Panc1 (cell line): ENCODE results near the gene AP3M1. TPM values are rescaled to one million over a fixed set of nuclear protein-coding genes. Genes with fewer than 3 reads are reported as not detected.

Experiments
- ATAC-seq: fragments of 200-7000 bp; cut with Tn5 transposase; 2 replicates; pipeline ENCODE4 v1.9.1; 2020; ENCODE audit warnings: mild to moderate bottlenecking, moderate library complexity
- BruUV-seq: library from RNA; stranded (reverse); fragments of 400-500 nt; replicated peaks from 2 replicates; lab custom pipeline; 2021; lab: Mats Ljungman, UMichigan
- CTCF ChIA-PET: fragments of 300-600 bp; sonication (Branson Sonifier 250); formaldehyde crosslinking; loops from one replicate; lab custom pipeline; 2022; ENCODE audit warnings: antibody characterized with exemption; lab: Charles Lee
- POLR2A ChIA-PET: fragments of 300-600 bp; sonication (Branson Sonifier 250); formaldehyde crosslinking; loops from one replicate; lab custom pipeline; 2022; ENCODE audit warnings: antibody characterized with exemption; lab: Charles Lee
- DNase-seq: peaks from one replicate; pipeline ENCODE4 v3.0.0-alpha.2; 2010; ENCODE audit warnings: low read depth, low spot score
- H3K27ac ChIP-seq: 2 replicates; pipeline ENCODE4 v1.5.1; 2011; ENCODE audit warnings: mild to moderate bottlenecking, low read length, inconsistent platforms
- H3K27me3 ChIP-seq: fragments of 200-500 bp; sonication (Bioruptor generic); 2 replicates; pipeline ENCODE4 v1.6.0; 2014; ENCODE audit warnings: low read length, inconsistent platforms; ENCODE audit not compliant: control insufficient read depth, insufficient read depth
- H3K36me3 ChIP-seq: fragments of 200-500 bp; sonication (Bioruptor generic); 2 replicates; pipeline ENCODE4 v1.5.1; 2014; ENCODE audit warnings: inconsistent platforms, mild to moderate bottlenecking, low read length, moderate library complexity; ENCODE audit not compliant: control insufficient read depth, insufficient read depth
- H3K4me1 ChIP-seq: 2 replicates; pipeline ENCODE4 v1.5.1; 2011; ENCODE audit warnings: inconsistent platforms, mild to moderate bottlenecking, low read length, moderate library complexity; ENCODE audit not compliant: control insufficient read depth, insufficient read depth
- H3K4me3 ChIP-seq, 2 experiments: 2 replicates each; pipeline ENCODE4 v1.5.1; 2011 to 2012; ENCODE audit warnings: low read depth in 2 of 2, low read length in 2 of 2, mild to moderate bottlenecking in 2 of 2, inconsistent platforms in 1 of 2, moderate library complexity in 1 of 2
- H3K9me3 ChIP-seq: fragments of 200-500 bp; sonication (Bioruptor generic); 2 replicates; pipeline ENCODE4 v1.5.1; 2014; ENCODE audit warnings: low read depth, mild to moderate bottlenecking, inconsistent platforms, low read length, moderate library complexity; ENCODE audit not compliant: control insufficient read depth, insufficient read depth
- CTCF ChIP-seq: fragments of 450-650 bp; IDR thresholded peaks from 2 replicates; pipeline ENCODE4 v1.5.1; 2017; ENCODE audit warnings: mild to moderate bottlenecking
- POLR2AphosphoS5 ChIP-seq: IDR thresholded peaks from 2 replicates; pipeline ENCODE4 v1.6.1; 2012; ENCODE audit warnings: mild to moderate bottlenecking, low read depth, low read length, moderate library complexity
- REST ChIP-seq, 2 experiments: IDR thresholded peaks; 2 replicates each; pipeline ENCODE4 v1.6.1; 2011 to 2012; ENCODE audit warnings: low read depth in 2 of 2, control low read depth in 1 of 2, low read length in 1 of 2, mild to moderate bottlenecking in 1 of 2, moderate library complexity in 1 of 2; ENCODE audit not compliant: insufficient read depth in 1 of 2
- SIN3A ChIP-seq: IDR thresholded peaks from 2 replicates; pipeline ENCODE4 v1.6.1; 2012; ENCODE audit warnings: low read depth, mild to moderate bottlenecking, low read length, moderate library complexity, borderline replicate concordance; ENCODE audit not compliant: insufficient read depth
- TCF7L2 ChIP-seq: IDR thresholded peaks from 2 replicates; pipeline ENCODE4 v1.6.1; 2011; ENCODE audit warnings: mild to moderate bottlenecking, low read depth, low read length, inconsistent platforms
- in situ Hi-C: cut with HindIII; loops from 2 replicates; pipeline ENCODE4 v1.10.0; 2016; ENCODE audit warnings: low sequenced_read_pairs, low pct_unique_long_range_greater_than_20kb
- intact Hi-C: fragments of 100-400 bp; cut with micrococcal nuclease; formaldehyde crosslinking; loops from one replicate; pipeline ENCODE4 v1.10.0; 2022; ENCODE audit not compliant: unreplicated experiment
- total RNA-seq: library from RNA; stranded (reverse); gene quantifications from one replicate; pipeline ENCODE4 v1.2.1, GENCODE V29; 2021; ENCODE audit not compliant: unreplicated experiment

Gene AP3M1
- total RNA-seq, 1 experiment from 2014 or later, result 51.5 TPM

GRCh38 chr10:74092372-74092771, 58.3 kb downstream of the AP3M1 start:
- H3K4me1 ChIP-seq, result no peaks in the 10 kb centered on the region
- ATAC-seq (no peak), DNase-seq (no peak)
- H3K9me3 ChIP-seq, result no peaks in the 10 kb centered on the region
- in situ Hi-C loops (no loop called here), intact Hi-C loops (no loop called here)
- H3K27ac ChIP-seq, result no peak overlapping the region
- no peak overlapping the region for H3K4me3 ChIP-seq
- no peaks in the 10 kb centered on the region for H3K27me3 ChIP-seq
- TF ChIP-seq TCF7L2 (no peak), CTCF (no peak)
- ChIA-PET CTCF (no interaction called here), POLR2A (no interaction called here)
- no TSS peak for BruUV-seq
- peaks cover 72% of the 10 kb centered on the region for H3K36me3 ChIP-seq

GRCh38 chr10:74088722-74089121, 61.9 kb downstream of the AP3M1 start:
- Histone ChIP-seq H3K4me1 (no peaks in the 10 kb centered on the region), H3K27me3 (no peaks in the 10 kb centered on the region), H3K9me3 (no peaks in the 10 kb centered on the region), H3K36me3 (peaks cover 60% of the 10 kb centered on the region), H3K4me3 (no peak overlapping the region), H3K27ac (no peak overlapping the region)
- DNase-seq, result no peak
- in situ Hi-C loops (no loop called here), intact Hi-C loops (no loop called here)
- no peak for ATAC-seq
- POLR2A ChIA-PET, result interaction anchor here (0.6 kb wide), 1 partner anchor 1254 kb away, joined by 4 read pairs; no protein-coding TSS in a partner anchor
- CTCF ChIA-PET, result no interaction called here
- no TSS peak for BruUV-seq
- TF ChIP-seq POLR2AphosphoS5 (no peak), REST (IDR thresholded peaks at IDR 0.05; ENCODE audit: insufficient read depth in 1 of 2, low read depth in 2 of 2, low read length in 1 of 2) (no peak), CTCF (no peak)

GRCh38 chr10:74086317-74086716, 64.3 kb downstream of the AP3M1 start:
- BruUV-seq, result no TSS peak
- H3K27ac ChIP-seq, result no peak overlapping the region
- POLR2A ChIA-PET, result no interaction called here

More at GRCh38 chr10:74086317-74086716, 64.3 kb downstream of the AP3M1 start:
- ATAC-seq (no peak), DNase-seq (no peak)
- CTCF ChIA-PET, result no interaction called here
- Histone ChIP-seq H3K36me3 (peaks cover 66% of the 10 kb centered on the region), H3K4me1 (peaks cover 7% of the 10 kb centered on the region), H3K9me3 (no peaks in the 10 kb centered on the region), H3K4me3 (no peak overlapping the region), H3K27me3 (no peaks in the 10 kb centered on the region)
- intact Hi-C loops (no loop called here), in situ Hi-C loops (no loop called here)
- TF ChIP-seq TCF7L2, result no peak
- no peak for TF ChIP-seq SIN3A
- no peak for TF ChIP-seq REST (IDR thresholded peaks at IDR 0.05; ENCODE audit: insufficient read depth in 1 of 2, low read depth in 2 of 2, low read length in 1 of 2)
- TF ChIP-seq POLR2AphosphoS5, result no peak
- no peak for TF ChIP-seq CTCF
